CD4-positive, alpha-beta T cell (primary cell): ENCODE results near the gene GLRA3. TPM values are rescaled to one million over a fixed set of nuclear protein-coding genes. Genes with fewer than 3 reads are reported as not detected.

ENCODE experiments used
- ATAC-seq: fragments of 200-7000 bp; cut with Tn5 transposase; one replicate; pipeline ENCODE4 v1.10.0; 2022; ENCODE audit warnings: mild to moderate bottlenecking; ENCODE audit not compliant: poor library complexity
- CTCF ChIA-PET: fragments of 350-600 bp; sonication (Branson Sonifier 250); formaldehyde crosslinking; loops from one replicate; lab custom pipeline; 2021; ENCODE audit warnings: antibody characterized with exemption, inconsistent platforms; lab: Charles Lee
- POLR2A ChIA-PET: fragments of 350-600 bp; sonication (Branson Sonifier 250); formaldehyde crosslinking; loops from one replicate; lab custom pipeline; 2021; ENCODE audit warnings: antibody characterized with exemption, inconsistent platforms; lab: Charles Lee
- DNase-seq, 14 experiments: peaks; one replicate each; pipeline ENCODE4 v3.0.0-alpha.2; 2013 to 2020; ENCODE audit warnings: mixed read lengths in 2 of 14
- H3K27ac ChIP-seq, 2 donors: one replicate each; pipeline versions ENCODE4 v1.5.1 to v1.7.0; 2013; ENCODE audit warnings: low read length in 2 of 2, low read depth in 1 of 2, mild to moderate bottlenecking in 1 of 2
- H3K27me3 ChIP-seq, 2 experiments: 1 replicate in 1 of 2; 2 replicates in 1 of 2; pipeline versions ENCODE4 v1.6.1 to v1.7.0; 2013; ENCODE audit warnings: low read length in 2 of 2, control low read depth in 1 of 2, mild to moderate bottlenecking in 1 of 2, moderate library complexity in 1 of 2; ENCODE audit not compliant: insufficient read depth in 2 of 2, control insufficient read depth in 1 of 2
- H3K36me3 ChIP-seq: one replicate; pipeline ENCODE4 v1.6.1; 2013; ENCODE audit warnings: low read length, control low read depth; ENCODE audit not compliant: insufficient read depth
- H3K4me1 ChIP-seq: one replicate; pipeline ENCODE4 v1.6.1; 2013; ENCODE audit warnings: low read length, control low read depth; ENCODE audit not compliant: insufficient read depth
- H3K4me3 ChIP-seq: one replicate; pipeline ENCODE4 v1.5.1; 2013; ENCODE audit warnings: mild to moderate bottlenecking, low read length, moderate library complexity
- H3K9me3 ChIP-seq, 2 experiments: 1 replicate in 1 of 2; 2 replicates in 1 of 2; pipeline versions ENCODE4 v1.6.1 to v1.7.0; 2013; ENCODE audit warnings: low read length in 2 of 2, mild to moderate bottlenecking in 2 of 2, control low read depth in 1 of 2, moderate library complexity in 1 of 2; ENCODE audit not compliant: control insufficient read depth in 1 of 2, insufficient read depth in 1 of 2
- H3K27ac Mint-ChIP-seq: one replicate; pipeline ENCODE4 v1.8.0; 2020; ENCODE audit warnings: mixed read lengths
- H3K27me3 Mint-ChIP-seq: one replicate; pipeline ENCODE4 v1.8.0; 2021; ENCODE audit warnings: mixed read lengths
- H3K36me3 Mint-ChIP-seq: one replicate; pipeline ENCODE4 v1.8.0; 2021; ENCODE audit warnings: low read depth, mixed read lengths
- H3K4me1 Mint-ChIP-seq: one replicate; pipeline ENCODE4 v1.8.0; 2021; ENCODE audit warnings: low read depth, mixed read lengths
- H3K4me3 Mint-ChIP-seq: one replicate; pipeline ENCODE4 v1.8.0; 2020; ENCODE audit warnings: mild to moderate bottlenecking, mixed read lengths
- H3K9me3 Mint-ChIP-seq: one replicate; pipeline ENCODE4 v1.8.0; 2020; ENCODE audit warnings: mixed read lengths
- CTCF ChIP-seq: fragments of 200-600 bp; IDR thresholded peaks from one replicate; pipeline ENCODE4 v1.8.0; 2022; ENCODE audit warnings: antibody characterized with exemption, mild to moderate bottlenecking
- intact Hi-C, 2 experiments: fragments of 100-400 bp; cut with DNase I in 1 of 2; cut with micrococcal nuclease in 1 of 2; formaldehyde crosslinking; loops; one replicate each; pipeline versions ENCODE4 v1.15.1 to v1.9.0; 2023 to 2025; cut with DNase I, micrococcal nuclease
- total RNA-seq, 174 experiments: library from RNA in 2 of 174; stranded (reverse) in 2 of 174; gene quantifications; one replicate each; pipeline ENCODE4 v1.2.3 and lab custom pipeline; 2021 to 2026

GLRA3 gene
- total RNA-seq, 2 experiments from 2014 or later = not detected

- no peaks in the 10 kb centered on the region for H3K36me3 ChIP-seq
- no peak for ATAC-seq
- Mint-ChIP-seq H3K4me1 (peaks cover 5% of the 10 kb centered on the region), H3K36me3 (no peaks in the 10 kb centered on the region), H3K4me3 (no peak overlapping the region), H3K27ac (no peak overlapping the region), H3K9me3 (peaks cover 2% of the 10 kb centered on the region), H3K27me3 (peaks cover 21% of the 10 kb centered on the region)
- no peaks in the 10 kb centered on the region for H3K4me1 ChIP-seq
- DNase-seq = no peak
- no peak overlapping the region for H3K4me3 ChIP-seq
- ChIA-PET POLR2A (no interaction called here), CTCF (no interaction called here)
- H3K9me3 ChIP-seq = peaks cover 0 to 7% of the 10 kb centered on the region in 2 experiments
- no peak overlapping the region for H3K27ac ChIP-seq
- TF ChIP-seq CTCF = no peak
- H3K27me3 ChIP-seq = peaks cover 0 to 8% of the 10 kb centered on the region in 2 experiments
- intact Hi-C loops = no loop called here
Observed at GRCh38 chr4:174826660-174827059, 2.4 kb downstream of the GLRA3 start.

GRCh38 chr4:174815282-174815681 lies 13.8 kb downstream of the GLRA3 start:
- no peaks in the 10 kb centered on the region for H3K4me1 ChIP-seq
- Mint-ChIP-seq H3K4me3 (no peak overlapping the region), H3K4me1 (no peaks in the 10 kb centered on the region), H3K27me3 (no peaks in the 10 kb centered on the region), H3K9me3 (peaks cover 5% of the 10 kb centered on the region), H3K27ac (no peak overlapping the region), H3K36me3 (no peaks in the 10 kb centered on the region)
- POLR2A ChIA-PET = no interaction called here
- TF ChIP-seq CTCF = no peak
- no peaks in the 10 kb centered on the region for H3K27me3 ChIP-seq
- no peaks in the 10 kb centered on the region for H3K36me3 ChIP-seq
- CTCF ChIA-PET = no interaction called here
- no peak overlapping the region for H3K4me3 ChIP-seq
- intact Hi-C loops = no loop called here
- no peak overlapping the region for H3K27ac ChIP-seq
- ATAC-seq = no peak
- H3K9me3 ChIP-seq = no peaks in the 10 kb centered on the region
- no peak for DNase-seq

GRCh38 chr4:174813292-174813691 lies 15.8 kb downstream of the GLRA3 start:
- intact Hi-C loops = no loop called here
- no peaks in the 10 kb centered on the region for H3K36me3 Mint-ChIP-seq
- H3K4me1 ChIP-seq = no peaks in the 10 kb centered on the region
- POLR2A ChIA-PET = no interaction called here
- H3K27me3 ChIP-seq = no peaks in the 10 kb centered on the region
- TF ChIP-seq CTCF = no peak
- H3K9me3 ChIP-seq = no peaks in the 10 kb centered on the region
- H3K4me3 Mint-ChIP-seq = no peak overlapping the region
- H3K9me3 Mint-ChIP-seq = peaks cover 2% of the 10 kb centered on the region
- DNase-seq = no peak
- H3K4me3 ChIP-seq = no peak overlapping the region
- no peak overlapping the region for H3K27ac ChIP-seq
- no peaks in the 10 kb centered on the region for H3K4me1 Mint-ChIP-seq
- H3K36me3 ChIP-seq = no peaks in the 10 kb centered on the region
- CTCF ChIA-PET = no interaction called here
- ATAC-seq = no peak
- no peak overlapping the region for H3K27ac Mint-ChIP-seq
- H3K27me3 Mint-ChIP-seq = no peaks in the 10 kb centered on the region
